Dermis blood vessel endothelial cell (primary cell): ENCODE measurements around the gene TMTC2. TPM values are rescaled to one million over a fixed set of nuclear protein-coding genes. Genes with fewer than 3 reads are reported as not detected.

Experiments used
- DNase-seq: peaks from one replicate; pipeline ENCODE4 v3.0.0; 2010
- total RNA-seq: library from RNA; depleted of rRNA; stranded (reverse); fragments of >200 nt; gene quantifications from 2 replicates; pipeline ENCODE4 v1.2.3, GENCODE V29; 2014

Gene TMTC2
- total RNA-seq, 1 donor from 2014 or later = 17.9 TPM

GRCh38 chr12:82848845-82849244 lies 162.1 kb downstream of the TMTC2 start:
- DNase-seq = no peak

DNA sequence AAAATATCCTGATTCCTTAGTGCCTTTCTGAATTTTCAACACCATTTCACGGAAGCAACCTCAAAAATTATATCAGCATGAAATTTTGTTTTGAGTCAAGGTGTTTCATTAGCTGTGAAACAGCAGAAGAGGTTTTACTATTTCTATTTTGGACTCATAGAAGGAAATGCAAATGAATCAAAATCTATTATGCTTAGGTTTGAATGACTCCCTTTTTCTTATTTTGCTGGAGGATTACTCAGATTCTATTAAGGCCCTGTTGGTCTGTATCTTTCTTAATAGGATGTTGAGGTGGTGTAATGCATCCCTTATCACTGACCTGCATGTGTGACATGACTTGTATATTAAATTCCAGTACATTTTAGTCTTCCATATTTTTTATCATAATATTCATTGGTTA lies 165.8 kb downstream of the TMTC2 start:
- DNase-seq = no peak

- DNase-seq = no peak
Observed at GRCh38 chr12:82855872-82856271, 169.2 kb downstream of the TMTC2 start.

DNA sequence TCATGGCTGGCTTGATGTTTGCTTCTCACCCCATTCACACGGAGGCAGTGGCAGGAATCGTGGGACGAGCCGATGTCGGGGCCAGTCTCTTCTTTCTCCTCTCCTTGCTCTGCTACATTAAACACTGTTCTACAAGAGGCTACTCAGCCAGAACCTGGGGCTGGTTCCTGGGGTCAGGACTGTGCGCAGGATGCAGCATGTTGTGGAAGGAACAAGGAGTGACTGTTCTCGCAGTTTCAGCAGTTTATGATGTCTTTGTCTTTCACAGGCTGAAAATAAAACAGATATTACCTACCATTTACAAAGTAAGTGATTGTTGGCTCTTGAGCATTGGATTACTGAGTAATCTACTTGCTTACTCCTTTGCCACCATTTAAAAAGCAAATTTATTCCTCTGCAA lies 170.6 kb downstream of the TMTC2 start:
- DNase-seq = peak; percentile 57

- peak; percentile 64 for DNase-seq
Observed at GRCh38 chr12:82857911-82858533, 171.3 kb downstream of the TMTC2 start.

- no peak for DNase-seq
Observed at GRCh38 chr12:82858534-82858917, 171.8 kb downstream of the TMTC2 start.

- peak; percentile 35 for DNase-seq
Observed at GRCh38 chr12:82862069-82862841, 175.5 kb downstream of the TMTC2 start.

GRCh38 chr12:82862876-82863649 lies 176.4 kb downstream of the TMTC2 start:
- no peak for DNase-seq

DNA sequence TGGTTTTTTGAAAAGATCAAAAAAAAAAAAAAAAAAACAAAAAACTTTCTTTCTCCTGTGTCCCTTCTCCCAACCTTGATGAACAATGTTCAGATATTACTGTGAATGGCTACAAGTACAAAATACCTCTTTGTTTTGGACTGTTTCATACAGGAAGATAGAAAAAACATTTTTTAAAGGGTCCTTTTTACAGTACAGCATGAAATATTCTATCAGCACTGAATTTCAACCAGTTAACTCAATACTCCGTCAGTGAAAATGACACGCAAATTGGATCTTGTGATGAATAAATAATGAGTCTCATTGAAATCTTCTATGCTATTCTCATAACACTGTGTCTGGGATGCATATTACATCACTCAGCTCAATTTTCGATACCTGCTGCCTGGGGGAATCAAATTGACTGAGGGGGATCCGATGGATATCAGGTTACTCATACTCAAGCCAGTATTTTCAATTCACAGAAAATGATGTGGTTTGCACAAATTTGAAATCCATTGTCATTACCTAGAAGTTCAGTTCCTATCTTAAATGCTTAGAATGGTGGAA lies 179.6 kb downstream of the TMTC2 start:
- DNase-seq = no peak

- no peak for DNase-seq
Observed at GRCh38 chr12:82866946-82867345, 180.2 kb downstream of the TMTC2 start.

DNA sequence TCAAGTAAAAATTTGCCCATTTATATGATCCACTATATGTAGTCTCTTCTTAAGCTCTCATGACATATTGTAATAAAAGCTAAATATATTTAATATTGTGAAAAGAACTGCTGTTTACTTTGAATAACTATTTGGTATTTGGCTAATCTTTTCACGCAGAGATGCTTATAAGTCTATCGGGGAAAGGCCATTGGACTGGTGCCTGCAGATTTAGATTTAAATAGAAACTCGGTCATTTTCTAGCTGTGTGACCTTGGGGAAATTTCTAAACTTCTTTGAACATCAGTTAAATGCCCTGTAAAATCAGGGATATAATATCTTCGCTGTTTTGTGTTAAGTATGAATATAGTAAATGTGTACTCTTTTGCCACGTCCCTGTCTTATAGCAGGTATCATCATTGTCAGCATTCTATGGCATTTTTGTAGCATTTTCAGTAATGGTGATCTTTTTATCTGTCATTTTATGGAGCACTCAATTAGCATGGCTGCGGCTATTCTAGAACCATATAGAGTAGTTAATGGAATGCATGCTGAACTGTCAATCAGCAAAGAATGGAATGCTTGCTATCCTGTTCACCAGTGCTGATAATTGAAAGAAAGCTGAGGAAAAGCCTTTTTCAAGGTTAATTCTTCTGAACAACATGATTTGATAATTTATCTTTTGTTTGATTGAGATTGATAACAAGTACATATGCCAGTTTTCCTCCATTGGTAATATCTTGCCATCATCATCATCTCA lies 181.2 kb downstream of the TMTC2 start:
- no peak for DNase-seq

DNA sequence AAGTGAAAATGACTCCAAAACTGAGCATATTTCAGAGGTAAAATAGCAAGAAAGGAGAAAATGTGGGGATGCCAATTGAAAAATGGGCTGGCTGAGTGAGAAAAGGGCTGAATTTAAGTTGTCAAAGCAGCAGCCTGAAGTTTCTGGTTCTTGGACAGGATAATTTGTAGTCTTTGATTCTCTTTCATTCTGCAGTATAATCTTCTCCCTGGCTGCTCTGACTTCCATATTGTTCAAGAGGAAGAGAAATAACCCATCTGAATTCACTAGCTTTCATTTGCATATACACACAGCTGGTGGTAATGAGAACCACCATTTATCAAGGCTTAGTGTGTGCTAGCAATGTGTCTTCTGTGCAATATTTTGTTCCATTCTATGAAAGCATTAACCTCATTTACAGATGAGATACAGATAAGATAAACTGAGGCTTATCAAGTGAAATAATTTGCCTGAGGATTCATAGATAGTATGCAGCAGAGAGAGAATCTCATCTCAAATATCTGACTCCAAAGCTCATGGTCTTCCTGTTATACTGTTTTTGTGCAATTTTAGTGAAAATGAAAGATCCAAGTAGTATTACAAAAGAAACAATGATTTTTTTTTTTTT lies 184.2 kb downstream of the TMTC2 start:
- no peak for DNase-seq

DNA sequence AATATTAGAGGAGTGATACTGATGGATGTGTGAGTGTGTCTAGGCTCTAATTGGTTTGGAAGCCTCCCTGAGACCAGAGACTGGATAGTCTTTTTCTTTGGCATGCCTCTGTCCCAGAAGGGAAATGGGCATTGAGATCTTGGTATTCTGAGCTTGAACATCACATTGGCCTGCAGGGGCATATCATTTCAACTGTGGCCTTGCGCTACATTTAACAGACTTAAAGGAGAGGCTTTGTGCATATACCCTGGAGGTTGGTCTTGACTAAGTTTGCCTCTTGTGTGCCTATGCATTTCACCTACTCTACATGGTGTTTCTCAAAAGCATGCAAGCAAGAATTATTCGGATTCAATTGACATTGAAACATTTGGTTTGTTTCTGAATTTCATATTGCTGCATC lies 185.4 kb downstream of the TMTC2 start:
- no peak for DNase-seq

DNA sequence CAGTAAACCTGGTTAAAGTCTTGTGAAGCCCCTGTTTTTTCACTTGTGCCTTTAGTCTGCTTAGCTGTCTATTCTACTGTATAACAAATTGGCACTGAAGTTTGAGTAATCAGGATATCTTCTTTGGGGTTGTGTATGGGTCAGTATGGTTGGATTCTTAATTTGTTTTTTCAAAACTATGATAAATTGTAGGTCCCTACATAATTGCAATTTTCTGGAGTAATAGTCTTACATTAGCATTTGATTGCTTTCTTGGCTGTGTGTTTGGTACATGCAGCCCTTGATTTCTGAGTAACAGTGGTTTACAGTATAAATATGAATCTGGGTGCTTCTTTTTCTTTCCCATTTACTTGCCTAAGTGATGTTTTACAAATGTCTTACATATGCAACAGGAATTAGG lies 186.6 kb downstream of the TMTC2 start:
- no peak for DNase-seq

- DNase-seq = no peak
Observed at GRCh38 chr12:82873951-82874350, 187.2 kb downstream of the TMTC2 start.

- no peak for DNase-seq
Observed at GRCh38 chr12:82874945-82875344, 188.2 kb downstream of the TMTC2 start.

DNA sequence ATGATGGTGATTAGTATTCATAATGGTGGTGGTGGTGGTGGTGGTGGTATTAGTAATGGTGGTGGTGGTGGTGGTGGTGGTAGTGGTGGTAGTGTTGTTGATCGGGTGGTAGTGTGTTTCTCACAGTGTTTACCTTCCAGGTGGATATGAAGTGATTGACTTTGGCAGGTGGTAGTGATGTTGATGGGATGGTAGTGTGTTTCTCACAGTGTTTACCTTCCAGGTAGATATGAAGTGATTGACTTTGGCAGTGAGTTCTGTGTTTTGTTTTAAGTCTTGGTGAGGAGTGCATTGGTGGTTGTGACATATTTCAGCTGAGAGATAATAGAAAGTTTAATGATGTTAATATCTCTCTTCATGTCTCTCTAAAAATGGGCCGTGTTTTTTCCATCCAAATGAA lies 189.4 kb downstream of the TMTC2 start:
- DNase-seq = no peak

DNA sequence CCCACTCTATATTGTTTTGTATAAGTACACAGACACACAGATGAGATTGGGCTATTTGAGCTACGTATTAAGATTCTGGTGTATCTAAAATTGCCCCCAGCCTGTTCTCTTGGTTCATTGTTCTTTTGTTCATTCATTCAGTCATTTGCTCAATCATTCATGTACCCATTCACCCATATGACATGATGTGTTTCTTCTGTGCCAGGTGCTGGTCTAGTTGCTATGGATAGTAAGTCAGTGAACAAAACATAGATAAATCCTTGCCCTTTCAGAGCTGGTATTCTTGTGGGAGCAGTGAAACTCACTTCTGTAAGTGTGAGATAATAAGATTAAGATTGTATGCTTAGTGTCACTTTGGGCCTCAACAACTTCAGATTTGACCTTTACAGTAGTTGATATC lies 191.3 kb downstream of the TMTC2 start:
- DNase-seq = no peak

DNA sequence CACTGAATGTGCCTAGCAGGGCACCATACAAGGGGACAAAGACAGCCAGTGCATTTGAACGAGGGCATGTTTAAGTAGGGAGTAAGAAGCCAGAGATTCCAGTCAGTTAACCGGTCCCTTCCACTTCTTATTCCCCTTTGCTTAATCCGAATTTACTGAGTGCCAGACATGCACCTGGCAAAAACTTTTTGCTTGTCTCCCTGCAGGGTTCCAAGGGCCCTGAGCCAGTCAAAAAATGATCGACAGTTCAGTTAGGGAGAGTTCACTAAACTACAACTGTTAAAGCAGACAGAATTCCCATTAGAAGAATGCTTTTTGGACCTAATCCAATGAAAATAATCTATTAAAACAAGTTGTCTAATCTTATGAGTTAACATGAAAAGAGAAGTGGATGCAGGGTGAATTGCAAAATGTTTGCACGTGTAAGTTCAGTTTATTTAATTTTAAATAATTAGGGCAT lies 193.8 kb downstream of the TMTC2 start:
- DNase-seq = no peak

DNA sequence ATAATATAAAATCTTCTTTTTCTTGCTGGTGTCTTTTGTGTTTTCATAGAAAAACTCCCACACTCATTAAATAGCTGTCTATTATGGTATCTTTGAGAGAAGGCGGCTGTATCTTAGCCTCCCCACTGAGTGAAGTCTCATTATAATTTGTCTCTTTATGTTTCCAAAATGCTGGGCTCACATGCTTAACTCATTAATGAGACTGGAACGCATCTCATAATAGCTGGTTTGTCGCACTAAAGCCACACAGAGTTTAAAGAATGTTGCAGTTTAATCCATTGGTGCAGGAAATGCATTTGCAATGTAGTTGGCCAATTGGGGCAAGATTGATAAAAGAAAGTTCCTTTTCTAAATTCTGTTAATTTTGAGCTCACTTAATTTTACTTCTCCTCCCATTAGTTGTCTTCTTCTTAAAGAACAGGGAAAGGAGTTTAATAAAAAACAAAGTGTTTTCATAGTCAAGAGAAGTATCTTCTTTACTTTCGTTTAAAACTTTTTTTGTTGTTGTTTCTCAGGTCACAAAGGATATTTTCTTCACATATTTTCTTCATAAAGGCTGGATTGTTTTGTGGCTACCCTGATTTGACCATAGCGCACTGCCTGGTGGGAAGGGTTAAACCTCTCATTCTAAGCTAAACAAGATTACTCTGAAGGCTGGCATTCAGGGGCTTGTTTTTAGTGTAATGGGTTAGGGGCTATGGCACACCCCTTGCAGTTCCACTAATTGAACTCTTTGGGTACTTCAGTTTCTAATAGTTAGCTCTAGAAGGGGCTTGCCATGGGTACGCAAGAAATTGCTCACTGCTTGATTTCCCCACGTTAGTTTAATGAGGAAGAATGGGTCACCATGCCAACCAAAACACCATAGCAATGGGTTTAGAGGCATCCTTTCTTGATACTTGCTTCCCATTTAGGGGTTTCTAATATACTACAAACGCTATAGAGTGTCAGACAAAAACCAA lies 197.0 kb downstream of the TMTC2 start:
- DNase-seq = no peak
